ENCODE data around the gene CEP295NL. TPM values are rescaled to one million over a fixed set of nuclear protein-coding genes. Genes with fewer than 3 reads are reported as not detected.

Gene CEP295NL
- total and polyA plus RNA-seq, 9 donors: 0.08 to 1.4 (median 0.40) TPM

DNA sequence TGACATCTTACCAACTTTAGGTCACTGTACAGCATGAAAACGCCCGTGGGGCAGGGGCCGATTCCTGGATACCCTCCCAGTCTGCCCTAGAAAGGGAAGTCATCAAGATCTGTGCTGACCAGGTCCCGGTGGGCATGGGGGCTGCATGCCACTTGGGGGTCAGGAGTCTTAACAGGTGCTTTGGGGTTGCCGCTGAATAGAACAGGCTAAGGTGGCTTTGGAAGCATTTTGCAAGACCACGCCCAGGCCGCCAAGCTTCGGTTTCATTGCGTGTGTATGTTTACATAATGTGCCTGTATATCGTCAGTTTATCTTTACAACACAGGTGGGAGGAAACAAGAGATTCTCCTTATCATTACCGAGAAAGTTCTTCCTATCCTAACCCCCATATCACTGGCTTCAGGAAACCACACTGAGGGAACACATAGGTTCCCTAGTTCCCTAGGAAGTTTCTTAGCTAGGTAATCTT is 49.0 kb downstream of the CEP295NL start:
- peaks cover 42% of the 10 kb centered on the region for H3K36me3 ChIP-seq (ENCODE audit: control insufficient read depth, insufficient read depth, low read length)
- DNase-seq: no peak
- 86% methylated on average over 5 of the region's 11 CpGs for WGBS (ENCODE audit: insufficient coverage)

DNA sequence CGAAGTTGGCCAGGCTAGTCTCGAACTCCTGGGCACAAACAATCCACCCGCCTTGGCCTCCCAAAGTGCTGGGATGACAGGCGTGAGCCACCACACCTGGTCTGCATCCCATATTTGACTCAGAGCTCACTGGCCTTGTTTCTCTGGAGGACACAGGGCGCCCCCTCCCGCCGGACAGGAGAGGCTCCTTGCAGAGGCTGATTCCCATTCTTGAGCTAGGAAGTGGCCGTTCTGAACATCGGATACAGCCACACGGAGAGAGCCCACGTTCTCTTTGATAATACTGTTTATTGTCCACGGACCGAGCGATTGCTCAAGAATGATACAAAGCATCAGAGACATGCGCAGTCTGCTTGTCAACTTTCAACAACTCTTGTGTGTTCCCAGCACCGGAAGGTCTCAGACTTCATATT is 50.3 kb downstream of the CEP295NL start:
- WGBS (ENCODE audit: insufficient coverage): 93% methylated on average over 16 of the region's 16 CpGs
- no peak overlapping the region for H3K27ac ChIP-seq (ENCODE audit: low read length)
- DNase-seq: no peak
- H3K9me3 ChIP-seq (replicated peaks; ENCODE audit: control insufficient read depth, low read depth, low read length): no peaks in the 10 kb centered on the region
- peaks cover 42% of the 10 kb centered on the region for H3K36me3 ChIP-seq (ENCODE audit: control insufficient read depth, insufficient read depth, low read length)
- H3K4me1 ChIP-seq (ENCODE audit: control insufficient read depth, insufficient read depth, low read length): no peaks in the 10 kb centered on the region
- H3K27me3 ChIP-seq (ENCODE audit: control insufficient read depth, insufficient read depth, low read length): no peaks in the 10 kb centered on the region
- H3K4me3 ChIP-seq (ENCODE audit: low read length): no peak overlapping the region

More for the DNA sequence above, 49.0 kb downstream of the CEP295NL start:
- H3K4me1 ChIP-seq (ENCODE audit: control insufficient read depth, insufficient read depth, low read length): no peaks in the 10 kb centered on the region
- H3K4me3 ChIP-seq (ENCODE audit: low read length): no peak overlapping the region
- H3K27me3 ChIP-seq (ENCODE audit: control insufficient read depth, insufficient read depth, low read length): no peaks in the 10 kb centered on the region
- H3K9me3 ChIP-seq (replicated peaks; ENCODE audit: control insufficient read depth, low read depth, low read length): no peaks in the 10 kb centered on the region
- no peak overlapping the region for H3K27ac ChIP-seq (ENCODE audit: low read length)

DNA sequence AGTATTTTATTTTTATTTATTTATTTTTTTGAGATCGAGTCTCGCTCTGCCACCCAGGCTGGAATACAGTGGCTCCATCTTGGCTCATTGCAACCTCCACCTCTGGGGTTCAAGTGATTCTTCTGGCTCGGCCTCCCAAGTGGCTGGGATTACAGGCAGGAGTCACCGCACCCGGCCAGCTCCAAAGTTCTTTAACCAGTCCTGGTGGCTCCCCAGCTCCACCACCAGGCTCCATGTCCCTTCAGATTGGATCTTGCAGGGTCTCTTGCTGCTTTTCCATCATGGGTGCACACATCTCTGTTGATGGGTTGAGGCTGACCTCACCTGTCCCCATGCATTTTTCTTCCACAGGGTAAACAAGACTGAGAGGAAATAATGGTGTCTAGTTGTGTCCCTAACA is 54.0 kb downstream of the CEP295NL start:
- no peak for DNase-seq
- no peak overlapping the region for H3K27ac ChIP-seq (ENCODE audit: low read length)
- H3K4me3 ChIP-seq (ENCODE audit: low read length): no peak overlapping the region
- H3K4me1 ChIP-seq (ENCODE audit: control insufficient read depth, insufficient read depth, low read length): no peaks in the 10 kb centered on the region
- no peaks in the 10 kb centered on the region for H3K9me3 ChIP-seq (replicated peaks; ENCODE audit: control insufficient read depth, low read depth, low read length)
- WGBS (ENCODE audit: insufficient coverage): 87% methylated on average over 4 of the region's 5 CpGs
- H3K36me3 ChIP-seq (ENCODE audit: control insufficient read depth, insufficient read depth, low read length): peaks cover 9% of the 10 kb centered on the region
- no peaks in the 10 kb centered on the region for H3K27me3 ChIP-seq (ENCODE audit: control insufficient read depth, insufficient read depth, low read length)

DNA sequence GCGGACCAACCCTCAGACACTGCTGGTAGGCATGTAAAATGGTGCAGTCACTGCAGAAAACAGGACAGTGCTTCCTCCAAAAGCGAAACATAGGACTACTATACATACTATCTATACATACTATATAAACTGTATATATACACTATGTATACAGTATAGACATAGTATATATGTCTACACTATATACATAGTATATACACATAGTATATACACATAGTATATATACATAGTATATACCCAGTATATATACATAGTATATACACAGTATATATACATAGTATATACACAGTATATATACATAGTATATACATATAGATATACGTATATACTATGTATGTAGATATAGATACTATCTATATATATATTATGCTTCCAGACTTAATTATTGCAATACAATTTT is 55.9 kb downstream of the CEP295NL start:
- no peaks in the 10 kb centered on the region for H3K4me1 ChIP-seq (ENCODE audit: control insufficient read depth, insufficient read depth, low read length)
- no peak for DNase-seq
- H3K27me3 ChIP-seq (ENCODE audit: control insufficient read depth, insufficient read depth, low read length): no peaks in the 10 kb centered on the region
- no CpG with 5 or more reads among the region's 3 CpGs for WGBS (ENCODE audit: insufficient coverage)
- no peak overlapping the region for H3K27ac ChIP-seq (ENCODE audit: low read length)
- H3K9me3 ChIP-seq (replicated peaks; ENCODE audit: control insufficient read depth, low read depth, low read length): no peaks in the 10 kb centered on the region
- no peaks in the 10 kb centered on the region for H3K36me3 ChIP-seq (ENCODE audit: control insufficient read depth, insufficient read depth, low read length)
- no peak overlapping the region for H3K4me3 ChIP-seq (ENCODE audit: low read length)

DNA sequence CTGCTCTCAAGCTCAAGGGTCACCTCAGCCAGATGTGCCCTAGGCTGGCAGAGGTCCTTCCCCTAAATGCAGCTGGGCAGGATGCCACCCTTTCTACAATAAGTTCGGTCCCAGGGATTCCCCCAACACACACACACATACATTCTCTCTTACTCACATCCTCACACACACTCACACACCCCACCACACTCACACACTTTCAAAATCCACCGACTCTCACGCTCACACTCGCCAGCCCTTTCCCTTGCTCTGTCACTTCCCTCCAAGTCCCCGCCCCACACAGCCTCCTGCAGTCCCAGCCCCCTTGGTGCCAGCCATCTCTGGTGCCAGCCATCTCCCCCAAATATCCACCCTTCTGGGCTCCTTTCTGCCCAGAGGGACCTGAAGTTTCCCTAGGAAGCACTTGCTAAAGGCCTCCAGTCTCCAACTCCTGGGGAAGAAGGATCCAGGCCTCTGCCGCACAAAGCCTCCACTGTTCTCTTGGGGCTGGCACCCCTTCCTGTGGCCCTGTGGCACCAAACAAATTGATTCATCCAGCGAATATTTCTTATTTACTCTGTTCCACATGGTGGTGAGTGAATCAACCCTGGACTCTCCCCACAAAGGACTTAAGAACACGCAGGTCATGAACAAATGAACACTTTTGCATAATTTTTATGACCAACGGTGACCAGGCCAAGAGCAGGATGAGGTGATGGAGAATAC is 58.5 kb downstream of the CEP295NL start:
- Histone ChIP-seq H3K27ac (ENCODE audit: low read length) (no peak overlapping the region), H3K36me3 (ENCODE audit: control insufficient read depth, insufficient read depth, low read length) (no peaks in the 10 kb centered on the region), H3K9me3 (replicated peaks; ENCODE audit: control insufficient read depth, low read depth, low read length) (no peaks in the 10 kb centered on the region), H3K4me1 (ENCODE audit: control insufficient read depth, insufficient read depth, low read length) (peaks cover 10% of the 10 kb centered on the region), H3K4me3 (ENCODE audit: low read length) (no peak overlapping the region), H3K27me3 (ENCODE audit: control insufficient read depth, insufficient read depth, low read length) (no peaks in the 10 kb centered on the region)
- WGBS (ENCODE audit: insufficient coverage): 78% methylated on average over 7 of the region's 9 CpGs
- DNase-seq: no peak

DNA sequence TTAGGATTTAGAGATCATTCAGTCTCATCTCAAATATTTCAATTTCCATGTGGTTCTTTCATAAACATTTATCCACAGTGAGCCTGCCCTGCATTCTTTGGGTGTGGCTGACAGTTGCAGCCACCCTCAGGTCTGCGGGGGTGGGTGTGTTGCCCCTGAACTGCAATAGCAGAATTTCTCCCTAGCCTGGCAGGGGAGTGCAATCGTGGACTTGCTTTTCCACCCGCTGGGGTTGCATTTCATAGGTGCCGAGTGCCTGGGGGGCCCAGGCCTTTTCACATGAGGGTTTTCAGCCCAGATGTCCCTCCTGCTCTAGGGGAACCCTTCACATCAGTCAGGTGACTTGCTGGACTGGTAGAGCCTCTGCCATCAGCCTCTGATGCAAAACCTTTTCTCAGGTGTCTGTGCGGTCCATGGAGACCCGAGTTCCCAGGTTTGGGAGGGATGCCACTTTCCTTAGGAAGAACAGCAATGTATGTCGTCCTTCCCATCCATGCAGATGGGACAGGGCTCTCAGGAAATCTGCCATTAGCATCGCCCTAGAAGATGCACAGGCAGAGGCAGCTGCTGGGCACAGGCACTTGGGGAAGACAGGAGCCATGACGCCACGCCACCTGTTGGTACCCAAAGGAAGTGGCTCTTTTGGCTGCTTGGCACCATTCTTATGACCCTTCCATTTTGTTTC is 60.0 kb downstream of the CEP295NL start:
- H3K27ac ChIP-seq (ENCODE audit: low read length): no peak overlapping the region
- no peaks in the 10 kb centered on the region for H3K27me3 ChIP-seq (ENCODE audit: control insufficient read depth, insufficient read depth, low read length)
- 42% methylated on average over 9 of the region's 10 CpGs for WGBS (ENCODE audit: insufficient coverage)
- H3K4me3 ChIP-seq (ENCODE audit: low read length): no peak overlapping the region
- peak; percentile 33 for DNase-seq
- peaks cover 18% of the 10 kb centered on the region for H3K4me1 ChIP-seq (ENCODE audit: control insufficient read depth, insufficient read depth, low read length)
- peaks cover under 1% of the 10 kb centered on the region for H3K36me3 ChIP-seq (ENCODE audit: control insufficient read depth, insufficient read depth, low read length)
- H3K9me3 ChIP-seq (replicated peaks; ENCODE audit: control insufficient read depth, low read depth, low read length): no peaks in the 10 kb centered on the region

DNA sequence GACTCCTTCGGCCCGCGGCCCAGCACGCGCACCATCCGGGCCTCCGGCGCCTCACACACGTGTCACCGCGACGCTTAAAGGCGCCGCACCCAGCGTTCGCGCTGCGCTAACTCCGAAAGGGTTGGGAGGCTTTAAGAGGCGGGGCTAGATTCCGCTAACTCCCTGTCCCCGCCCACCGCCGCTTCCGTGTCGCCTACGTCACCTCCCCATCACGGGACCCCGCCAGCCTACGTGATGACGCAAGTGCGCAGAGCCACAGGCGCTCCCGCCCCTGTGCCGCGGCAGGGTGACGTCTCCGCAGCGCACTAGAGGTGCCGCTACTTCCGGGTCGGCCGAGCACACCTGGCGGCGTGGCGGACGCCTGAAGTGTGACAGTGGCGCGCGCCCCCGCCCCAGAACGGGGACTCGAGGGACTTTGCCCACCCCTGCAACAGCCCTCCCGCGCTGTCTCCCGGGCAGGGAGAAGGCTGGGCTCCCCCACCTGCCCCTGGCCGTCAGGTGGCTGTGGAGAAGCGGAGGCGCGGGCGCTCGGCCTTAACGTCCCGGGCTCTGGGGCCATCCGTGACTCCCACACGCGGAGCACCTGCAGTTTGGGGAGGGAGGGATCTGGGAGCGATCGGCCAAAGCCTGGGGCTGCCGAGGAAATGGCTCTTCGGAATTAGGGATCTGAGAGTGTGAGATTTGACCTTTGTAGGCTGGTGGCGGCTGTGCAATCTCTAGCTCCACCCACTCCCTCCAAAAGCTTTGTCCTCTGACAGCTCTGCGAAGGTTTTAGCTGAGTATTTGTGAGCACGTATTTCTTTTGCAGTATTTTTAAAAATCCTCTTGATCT is 62.0 kb downstream of the CEP295NL start, which contains the start of gene USP36:
USP36 (minus strand) TSS at position 35 of the 832 bp plus-strand sequence. CDS start 4,451 bp downstream, outside the sequence.
- 0% methylated on average over 47 of the region's 74 CpGs for WGBS (ENCODE audit: insufficient coverage)

More for the DNA sequence above, 62.0 kb downstream of the CEP295NL start, which contains the start of gene USP36:
- no peaks in the 10 kb centered on the region for H3K27me3 ChIP-seq (ENCODE audit: control insufficient read depth, insufficient read depth, low read length)
- DNase-seq: peak; percentile 100
- peak within 1 kb of the TSS; percentile 97 for H3K27ac ChIP-seq (ENCODE audit: low read length)
- H3K36me3 ChIP-seq (ENCODE audit: control insufficient read depth, insufficient read depth, low read length): peaks cover 18% of the 10 kb centered on the region
- H3K9me3 ChIP-seq (replicated peaks; ENCODE audit: control insufficient read depth, low read depth, low read length): no peaks in the 10 kb centered on the region
- H3K4me3 ChIP-seq (ENCODE audit: low read length): peak within 1 kb of the TSS; percentile 98
- peaks cover 18% of the 10 kb centered on the region for H3K4me1 ChIP-seq (ENCODE audit: control insufficient read depth, insufficient read depth, low read length)

Other genes with a start within 250 kb of the CEP295NL start
- gene CYTH1, start 120.9 kb downstream of the CEP295NL start, total RNA-seq: 17.3 TPM
- gene CYTH1, start 120.9 kb downstream of the CEP295NL start, polyA plus RNA-seq (ENCODE audit: insufficient read depth in 1 of 8, insufficient read length in 8 of 8, low replicate concordance in 1 of 8): 10 to 100 TPM; 20.1 to 26.9 (median 21.5) TPM
- gene USP36, start 62.4 kb downstream of the CEP295NL start, total RNA-seq: 17.8 TPM
- gene USP36, start 62.4 kb downstream of the CEP295NL start, polyA plus RNA-seq (ENCODE audit: insufficient read depth in 1 of 8, insufficient read length in 8 of 8, low replicate concordance in 1 of 8): 10 to 100 TPM; 24.8 to 36.8 (median 30.1) TPM
- 94.8 TPM for gene TIMP2, start 22.2 kb upstream of the CEP295NL start, total RNA-seq
- gene TIMP2, start 22.2 kb upstream of the CEP295NL start, polyA plus RNA-seq (ENCODE audit: insufficient read depth in 1 of 8, insufficient read length in 8 of 8, low replicate concordance in 1 of 8): 100 to 1,000 TPM; 147 to 309 (median 203) TPM
- gene LGALS3BP, start 76.7 kb upstream of the CEP295NL start, total RNA-seq: 31.9 TPM
- 10 to 100 TPM; 38.9 to 78.6 (median 58.6) TPM for gene LGALS3BP, start 76.7 kb upstream of the CEP295NL start, polyA plus RNA-seq (ENCODE audit: insufficient read depth in 1 of 8, insufficient read length in 8 of 8, low replicate concordance in 1 of 8)
- 21.7 TPM for gene CANT1, start 106.6 kb upstream of the CEP295NL start, total RNA-seq
- gene CANT1, start 106.6 kb upstream of the CEP295NL start, polyA plus RNA-seq (ENCODE audit: insufficient read depth in 1 of 8, insufficient read length in 8 of 8, low replicate concordance in 1 of 8): 10 to 100 TPM; 24.4 to 41.5 (median 33.3) TPM
- 10.8 TPM for gene C1QTNF1, start 121.0 kb upstream of the CEP295NL start, total RNA-seq
- 10 to 100 TPM in 2 of 8 donors, 1 to 10 TPM in 6; 3.3 to 10.9 (median 5.7) TPM for gene C1QTNF1, start 121.0 kb upstream of the CEP295NL start, polyA plus RNA-seq (ENCODE audit: insufficient read depth in 1 of 8, insufficient read length in 8 of 8, low replicate concordance in 1 of 8)
- 12.1 TPM for gene ENGASE, start 171.6 kb upstream of the CEP295NL start, total RNA-seq
- 10 to 100 TPM; 13.8 to 27.9 (median 23.1) TPM for gene ENGASE, start 171.6 kb upstream of the CEP295NL start, polyA plus RNA-seq (ENCODE audit: insufficient read depth in 1 of 8, insufficient read length in 8 of 8, low replicate concordance in 1 of 8)